ENCODE results near the gene RBKS. TPM values are rescaled to one million over a fixed set of nuclear protein-coding genes. Genes with fewer than 3 reads are reported as not detected.

The RBKS gene
- total RNA-seq, 1 donor from 2014 or later = 2.0 TPM

DNA sequence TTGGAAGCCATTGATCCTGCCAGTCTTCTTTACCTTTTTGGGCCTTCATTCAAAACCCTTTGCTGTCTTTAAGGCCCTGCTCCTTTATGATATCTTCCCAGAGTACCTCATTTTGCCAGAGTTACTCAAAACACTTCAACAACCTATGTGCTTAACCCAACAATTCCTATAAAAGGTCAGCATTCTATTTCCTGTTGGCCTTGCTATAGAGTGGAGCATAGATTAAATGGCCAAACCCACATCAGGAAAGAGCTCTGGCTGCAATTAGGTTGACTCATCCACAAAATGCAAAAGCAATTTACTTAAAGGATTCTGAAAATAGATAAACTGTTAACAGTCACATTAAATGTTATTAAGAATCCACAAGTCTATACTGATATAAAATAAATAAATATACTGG, 97.4 kb downstream of the RBKS start:
- Mint-ChIP-seq H3K36me3 (ENCODE audit: low read depth, unreplicated experiment) (peaks cover 7% of the 10 kb centered on the region), H3K9me3 (ENCODE audit: unreplicated experiment) (no peaks in the 10 kb centered on the region), H3K4me1 (ENCODE audit: unreplicated experiment) (peaks cover 23% of the 10 kb centered on the region), H3K27me3 (ENCODE audit: unreplicated experiment) (peaks cover 5% of the 10 kb centered on the region), H3K27ac (ENCODE audit: unreplicated experiment) (no peak overlapping the region), H3K4me3 (ENCODE audit: unreplicated experiment) (no peak overlapping the region)
- no peak for DNase-seq (ENCODE audit: low spot score)
- TF ChIP-seq, protein P1, sequence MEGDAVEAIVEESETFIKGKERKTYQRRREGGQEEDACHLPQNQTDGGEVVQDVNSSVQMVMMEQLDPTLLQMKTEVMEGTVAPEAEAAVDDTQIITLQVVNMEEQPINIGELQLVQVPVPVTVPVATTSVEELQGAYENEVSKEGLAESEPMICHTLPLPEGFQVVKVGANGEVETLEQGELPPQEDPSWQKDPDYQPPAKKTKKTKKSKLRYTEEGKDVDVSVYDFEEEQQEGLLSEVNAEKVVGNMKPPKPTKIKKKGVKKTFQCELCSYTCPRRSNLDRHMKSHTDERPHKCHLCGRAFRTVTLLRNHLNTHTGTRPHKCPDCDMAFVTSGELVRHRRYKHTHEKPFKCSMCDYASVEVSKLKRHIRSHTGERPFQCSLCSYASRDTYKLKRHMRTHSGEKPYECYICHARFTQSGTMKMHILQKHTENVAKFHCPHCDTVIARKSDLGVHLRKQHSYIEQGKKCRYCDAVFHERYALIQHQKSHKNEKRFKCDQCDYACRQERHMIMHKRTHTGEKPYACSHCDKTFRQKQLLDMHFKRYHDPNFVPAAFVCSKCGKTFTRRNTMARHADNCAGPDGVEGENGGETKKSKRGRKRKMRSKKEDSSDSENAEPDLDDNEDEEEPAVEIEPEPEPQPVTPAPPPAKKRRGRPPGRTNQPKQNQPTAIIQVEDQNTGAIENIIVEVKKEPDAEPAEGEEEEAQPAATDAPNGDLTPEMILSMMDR (IDR thresholded peaks at IDR 0.05; ENCODE audit: unreplicated experiment) = no peak

DNA sequence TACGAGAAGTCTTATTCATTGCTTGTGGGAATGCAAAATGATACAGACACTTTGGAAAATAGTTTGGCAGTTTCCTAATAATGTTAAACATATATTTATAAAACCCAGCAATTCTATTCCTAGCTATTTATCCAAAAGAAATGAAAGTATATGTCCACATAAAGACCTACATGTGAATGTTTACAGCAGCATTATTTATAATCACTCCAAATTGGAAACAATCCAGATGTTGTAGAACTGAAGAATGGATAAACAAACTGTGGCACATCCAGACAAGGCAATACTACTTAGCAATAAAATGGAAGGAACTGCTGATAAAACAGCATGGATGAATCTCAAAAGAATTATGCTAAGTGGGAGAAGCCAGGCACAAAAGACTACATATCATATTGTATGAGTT, 99.4 kb downstream of the RBKS start:
- Mint-ChIP-seq H3K4me1 (ENCODE audit: unreplicated experiment) (peaks cover 13% of the 10 kb centered on the region), H3K36me3 (ENCODE audit: low read depth, unreplicated experiment) (peaks cover 4% of the 10 kb centered on the region), H3K27me3 (ENCODE audit: unreplicated experiment) (peaks cover 2% of the 10 kb centered on the region), H3K9me3 (ENCODE audit: unreplicated experiment) (no peaks in the 10 kb centered on the region), H3K27ac (ENCODE audit: unreplicated experiment) (no peak overlapping the region), H3K4me3 (ENCODE audit: unreplicated experiment) (no peak overlapping the region)
- TF ChIP-seq, protein P1 (IDR thresholded peaks at IDR 0.05; ENCODE audit: unreplicated experiment) = no peak
- DNase-seq (ENCODE audit: low spot score) = no peak

DNA sequence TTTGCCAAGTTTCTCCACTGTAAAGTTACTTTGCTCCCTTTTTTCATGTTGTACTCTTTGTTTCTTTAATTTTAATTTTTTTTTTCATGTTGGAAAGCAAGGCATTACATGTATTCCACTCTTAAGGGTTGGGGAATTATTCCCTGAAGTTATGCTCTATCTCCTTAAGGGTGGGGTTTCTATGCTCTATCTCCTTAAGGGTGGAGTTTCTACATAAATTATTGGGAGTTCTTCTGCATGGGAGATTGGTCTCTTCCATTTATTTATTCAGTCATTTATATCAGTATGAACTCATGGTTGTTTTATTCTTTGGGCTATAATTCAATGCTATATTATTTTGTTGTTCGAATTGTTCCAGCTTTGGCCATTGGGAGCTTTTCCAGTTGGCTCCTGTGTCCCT, 107.5 kb downstream of the RBKS start:
- H3K27me3 Mint-ChIP-seq (ENCODE audit: unreplicated experiment) = no peaks in the 10 kb centered on the region
- no peak for DNase-seq (ENCODE audit: low spot score)
- TF ChIP-seq, protein P1 (IDR thresholded peaks at IDR 0.05; ENCODE audit: unreplicated experiment) = no peak
- H3K4me1 Mint-ChIP-seq (ENCODE audit: unreplicated experiment) = peaks cover 15% of the 10 kb centered on the region
- H3K27ac Mint-ChIP-seq (ENCODE audit: unreplicated experiment) = no peak overlapping the region
- no peak overlapping the region for H3K4me3 Mint-ChIP-seq (ENCODE audit: unreplicated experiment)
- peaks cover 3% of the 10 kb centered on the region for H3K36me3 Mint-ChIP-seq (ENCODE audit: low read depth, unreplicated experiment)
- no peaks in the 10 kb centered on the region for H3K9me3 Mint-ChIP-seq (ENCODE audit: unreplicated experiment)

DNA sequence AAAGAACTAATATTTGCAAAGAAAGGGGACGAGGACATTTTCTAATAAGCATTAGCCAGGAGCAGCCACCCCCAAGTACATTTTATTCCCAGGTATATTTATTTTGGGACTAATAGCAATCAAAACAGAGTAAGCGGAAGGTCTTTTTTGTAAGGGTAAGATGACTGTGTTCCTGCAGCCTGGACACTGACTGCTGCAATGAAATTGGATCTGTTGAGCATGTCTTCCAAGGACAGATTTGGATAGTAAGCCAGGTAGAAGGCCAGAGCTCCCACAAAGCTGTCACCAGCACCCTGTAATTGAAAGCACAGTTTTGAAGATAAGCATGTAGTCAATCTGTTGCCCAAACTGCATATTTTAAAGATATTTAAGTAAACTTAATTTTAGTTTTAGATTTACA, 108.7 kb downstream of the RBKS start:
- H3K4me3 Mint-ChIP-seq (ENCODE audit: unreplicated experiment) = no peak overlapping the region
- H3K27me3 Mint-ChIP-seq (ENCODE audit: unreplicated experiment) = no peaks in the 10 kb centered on the region
- H3K4me1 Mint-ChIP-seq (ENCODE audit: unreplicated experiment) = peaks cover 15% of the 10 kb centered on the region
- H3K36me3 Mint-ChIP-seq (ENCODE audit: low read depth, unreplicated experiment) = peaks cover 3% of the 10 kb centered on the region
- H3K9me3 Mint-ChIP-seq (ENCODE audit: unreplicated experiment) = no peaks in the 10 kb centered on the region
- H3K27ac Mint-ChIP-seq (ENCODE audit: unreplicated experiment) = no peak overlapping the region
- TF ChIP-seq, protein P1 (IDR thresholded peaks at IDR 0.05; ENCODE audit: unreplicated experiment) = no peak
- no peak for DNase-seq (ENCODE audit: low spot score)

DNA sequence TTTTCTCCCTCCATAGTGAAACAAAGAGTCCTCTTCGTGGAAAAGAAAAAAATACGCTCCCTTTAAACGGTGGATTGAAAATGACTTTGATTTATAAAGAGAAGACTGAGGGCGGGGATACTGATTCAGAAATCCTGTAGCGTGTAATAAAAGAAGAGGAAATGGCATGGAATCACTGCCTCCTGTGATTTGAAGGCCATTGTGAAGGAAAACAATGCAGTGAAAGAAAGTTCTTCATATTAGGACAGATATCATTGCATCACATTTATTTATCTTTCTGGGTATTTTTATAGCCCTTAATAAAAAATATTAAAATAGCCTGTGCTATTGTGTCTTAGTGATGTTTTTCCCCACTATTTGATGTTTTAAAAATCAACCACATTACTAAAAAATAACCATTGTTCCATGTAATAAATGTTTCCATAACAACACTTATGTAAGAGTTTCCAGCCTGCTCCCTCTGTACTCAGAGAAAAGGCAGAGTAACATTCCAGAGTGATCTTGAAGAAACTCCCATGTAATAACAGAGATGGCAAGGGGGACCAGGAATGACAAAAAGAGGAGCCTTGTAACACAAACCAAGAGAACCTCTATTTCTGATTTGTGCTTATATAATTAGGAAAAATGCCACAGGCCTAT, 110.7 kb downstream of the RBKS start:
- TF ChIP-seq, protein P1 (IDR thresholded peaks at IDR 0.05; ENCODE audit: unreplicated experiment) = no peak
- no peaks in the 10 kb centered on the region for H3K27me3 Mint-ChIP-seq (ENCODE audit: unreplicated experiment)
- no peaks in the 10 kb centered on the region for H3K9me3 Mint-ChIP-seq (ENCODE audit: unreplicated experiment)
- H3K4me1 Mint-ChIP-seq (ENCODE audit: unreplicated experiment) = peaks cover 15% of the 10 kb centered on the region
- H3K4me3 Mint-ChIP-seq (ENCODE audit: unreplicated experiment) = no peak overlapping the region
- peak overlapping the region; percentile 79 for H3K27ac Mint-ChIP-seq (ENCODE audit: unreplicated experiment)
- DNase-seq (ENCODE audit: low spot score) = no peak
- peaks cover 3% of the 10 kb centered on the region for H3K36me3 Mint-ChIP-seq (ENCODE audit: low read depth, unreplicated experiment)
